B cell (primary cell): ENCODE data around the gene SLC24A4. TPM values are rescaled to one million over a fixed set of nuclear protein-coding genes. Genes with fewer than 3 reads are reported as not detected.

Experiments
- ATAC-seq: fragments of 200-7000 bp; cut with Tn5 transposase; one replicate; pipeline ENCODE4 v1.10.0; 2021; ENCODE audit warnings: low read depth, mild to moderate bottlenecking, moderate number of reproducible peaks, moderate library complexity
- CTCF ChIA-PET: fragments of 350-600 bp; sonication (Branson Sonifier 250); formaldehyde crosslinking; loops from one replicate; lab custom pipeline; 2021; ENCODE audit warnings: antibody characterized with exemption, inconsistent platforms; lab: Charles Lee
- POLR2A ChIA-PET: fragments of 350-600 bp; sonication (Branson Sonifier 250); formaldehyde crosslinking; loops from one replicate; lab custom pipeline; 2021; ENCODE audit warnings: antibody characterized with exemption; lab: Charles Lee
- DNase-seq: peaks from one replicate; pipeline ENCODE4 v3.0.0; 2013
- H2AFZ ChIP-seq: 2 replicates; pipeline ENCODE4 v1.6.1; 2012; ENCODE audit warnings: mild to moderate bottlenecking, low read depth, low read length; ENCODE audit not compliant: insufficient read depth, poor library complexity, severe bottlenecking
- H3K27ac ChIP-seq, 2 donors: 1 replicate in 1 of 2; 2 replicates in 1 of 2; pipeline ENCODE4 v1.5.1; 2012 to 2013; ENCODE audit warnings: low read length in 2 of 2, mild to moderate bottlenecking in 2 of 2, moderate library complexity in 1 of 2
- H3K27me3 ChIP-seq, 4 experiments: fragments of 200-600 bp in 1 of 4; sonication (generic) in 1 of 4; replicated peaks in 1 of 4; 1 replicate in 2 of 4; 2 replicates in 2 of 4; pipeline versions ENCODE4 v1.6.1 to v1.7.0; 2013 to 2016; ENCODE audit warnings: low read length in 3 of 4, mild to moderate bottlenecking in 2 of 4, mixed read lengths in 1 of 4, moderate library complexity in 1 of 4; ENCODE audit not compliant: insufficient read depth in 4 of 4, control insufficient read depth in 3 of 4; ENCODE audit errors: control extremely low read depth in 1 of 4
- H3K36me3 ChIP-seq, 2 experiments: replicated peaks in 1 of 2; 1 replicate in 1 of 2; 2 replicates in 1 of 2; pipeline versions ENCODE4 v1.6.1 to v1.7.1; 2013; ENCODE audit warnings: low read length in 1 of 2; ENCODE audit not compliant: insufficient read depth in 2 of 2, control insufficient read depth in 1 of 2; ENCODE audit errors: control extremely low read depth in 1 of 2, extremely low read depth in 1 of 2
- H3K4me1 ChIP-seq, 2 donors: fragments of 200-600 bp in 1 of 2; sonication (generic) in 1 of 2; 1 replicate in 1 of 2; 2 replicates in 1 of 2; pipeline versions ENCODE4 v1.5.1 to v1.6.1; 2013 to 2017; ENCODE audit warnings: low read length in 2 of 2; ENCODE audit not compliant: control insufficient read depth in 2 of 2, insufficient read depth in 2 of 2
- H3K4me2 ChIP-seq: replicated peaks from 2 replicates; pipeline ENCODE3; 2012; ENCODE audit warnings: mild to moderate bottlenecking, low read depth, low read length; ENCODE audit not compliant: poor library complexity, severe bottlenecking
- H3K4me3 ChIP-seq, 5 experiments: fragments of 200-600 bp in 1 of 5; sonication (generic) in 1 of 5; 1 replicate in 3 of 5; 2 replicates in 2 of 5; pipeline versions ENCODE4 v1.5.1 to v1.7.0; 2011 to 2016; ENCODE audit warnings: low read length in 4 of 5, mild to moderate bottlenecking in 4 of 5, low read depth in 2 of 5, control low read depth in 1 of 5, moderate library complexity in 1 of 5; ENCODE audit not compliant: insufficient read depth in 1 of 5; ENCODE audit errors: control extremely low read depth in 1 of 5, extremely low read depth in 1 of 5
- H3K79me2 ChIP-seq: fragments of 200-600 bp; sonication (generic); one replicate; pipeline ENCODE4 v1.6.0; 2016; ENCODE audit warnings: low read length; ENCODE audit not compliant: control insufficient read depth, insufficient read depth
- H3K9ac ChIP-seq: fragments of 200-600 bp; sonication (generic); 2 replicates; pipeline ENCODE4 v1.6.1; 2017; ENCODE audit warnings: mild to moderate bottlenecking, low read length, moderate library complexity
- H3K9me3 ChIP-seq, 3 donors: one replicate each; pipeline versions ENCODE4 v1.6.1 to v1.7.1; 2013; ENCODE audit warnings: low read length in 2 of 3; ENCODE audit not compliant: control insufficient read depth in 2 of 3, insufficient read depth in 1 of 3; ENCODE audit errors: control extremely low read depth in 1 of 3
- H4K20me1 ChIP-seq: 2 replicates; pipeline ENCODE4 v1.6.0; 2012; ENCODE audit warnings: mild to moderate bottlenecking, low read length; ENCODE audit not compliant: insufficient read depth, control insufficient read depth, poor library complexity, severe bottlenecking
- H3K27ac Mint-ChIP-seq: one replicate; pipeline ENCODE4 v1.8.0; 2021; ENCODE audit warnings: mixed read lengths
- H3K27me3 Mint-ChIP-seq: one replicate; pipeline ENCODE4 v1.8.0; 2021; ENCODE audit warnings: mixed read lengths
- H3K4me1 Mint-ChIP-seq: one replicate; pipeline ENCODE4 v1.8.0; 2021; ENCODE audit warnings: mixed read lengths
- H3K4me3 Mint-ChIP-seq: one replicate; pipeline ENCODE4 v1.8.0; 2021; ENCODE audit warnings: mixed read lengths
- H3K9me3 Mint-ChIP-seq: one replicate; pipeline ENCODE4 v1.8.0; 2022; ENCODE audit warnings: mixed read lengths; ENCODE audit not compliant: insufficient read depth
- EZH2 ChIP-seq: IDR thresholded peaks from 2 replicates; pipeline ENCODE4 v1.6.1; 2012; ENCODE audit warnings: borderline replicate concordance, low read depth, mild to moderate bottlenecking, moderate library complexity, low read length; ENCODE audit not compliant: insufficient read depth, poor library complexity, severe bottlenecking
- WGBS: methylation state at CpG from one replicate; pipeline ENCODE4 v1.1.5; 2013; ENCODE audit warnings: missing lambda C conversion rate; ENCODE audit not compliant: insufficient coverage; 5-methylcytosine and 5-hydroxymethylcytosine counted together
- intact Hi-C: fragments of 100-400 bp; cut with micrococcal nuclease; formaldehyde crosslinking; loops from one replicate; pipeline ENCODE4 v1.10.0; 2022
- polyA plus RNA-seq: library from polyadenylated mRNA; depleted of rRNA; stranded (reverse); fragments of >200 nt; gene quantifications from 2 replicates; pipeline ENCODE4 v1.2.3, GENCODE V29; 2012
- total RNA-seq, 2 donors: library from RNA; stranded (reverse); fragments of 120-200 nt in 1 of 2; gene quantifications; 1 replicate in 1 of 2; 2 replicates in 1 of 2; pipeline versions ENCODE4 v1.2.3 to v1.2.4, GENCODE V29; 2013 to 2022
- TF ChIP-seq, protein P1 (sequence below): fragments of 200-600 bp; IDR thresholded peaks from one replicate; pipeline ENCODE4 v1.8.0; 2022; ENCODE audit warnings: antibody characterized with exemption, mild to moderate bottlenecking

The SLC24A4 gene
- total and polyA plus RNA-seq, 2 donors (not counting 1 experiment from before 2014, with no cell fraction given): 0.19 TPM; not detected in 1

DNA sequence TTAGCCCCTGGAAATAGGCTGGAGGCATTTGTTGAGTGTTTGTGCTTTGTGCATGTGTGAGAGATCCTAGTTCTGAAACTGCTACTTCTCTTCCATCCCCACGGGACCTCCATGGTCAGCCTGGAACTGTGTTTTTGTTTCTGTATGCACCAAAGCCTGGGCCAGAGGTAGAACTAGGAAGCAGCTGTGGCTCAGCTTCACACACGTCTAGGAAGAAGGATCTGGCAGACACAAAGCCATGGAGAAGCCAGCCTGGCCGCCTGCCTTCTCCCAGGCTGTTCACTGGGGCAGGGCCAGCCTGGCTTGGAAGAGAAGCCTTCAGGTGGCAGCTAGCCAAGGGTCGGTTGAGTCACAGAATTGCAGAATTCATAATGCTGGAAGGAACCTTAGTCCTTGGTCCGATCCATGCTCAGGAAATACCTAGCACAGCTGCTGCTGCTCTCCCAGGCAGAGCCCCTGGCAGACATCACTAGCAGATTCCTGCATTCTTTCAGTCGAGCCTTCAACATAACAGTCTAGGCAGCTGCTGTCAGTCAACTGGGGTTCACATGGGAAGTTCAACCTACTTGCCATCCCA, 217.6 kb downstream of the SLC24A4 start:
- Histone ChIP-seq H2AFZ (peak overlapping the region; percentile 1), H3K27me3 (no peaks in the 10 kb centered on the region), H3K36me3 (no peaks in the 10 kb centered on the region), H3K4me1 (peaks cover 32 to 33% of the 10 kb centered on the region in 2 donors), H3K79me2 (peaks cover 32% of the 10 kb centered on the region), H4K20me1 (peaks cover 4% of the 10 kb centered on the region), H3K4me3 (no peak overlapping the region), H3K4me2 (peak overlapping the region; percentile 50), H3K9ac (no peak overlapping the region), H3K27ac (peak overlapping the region in 1 of 2 donors; percentile 21), H3K9me3 (no peaks in the 10 kb centered on the region)
- no peak for TF ChIP-seq EZH2
- TF ChIP-seq, protein P1, sequence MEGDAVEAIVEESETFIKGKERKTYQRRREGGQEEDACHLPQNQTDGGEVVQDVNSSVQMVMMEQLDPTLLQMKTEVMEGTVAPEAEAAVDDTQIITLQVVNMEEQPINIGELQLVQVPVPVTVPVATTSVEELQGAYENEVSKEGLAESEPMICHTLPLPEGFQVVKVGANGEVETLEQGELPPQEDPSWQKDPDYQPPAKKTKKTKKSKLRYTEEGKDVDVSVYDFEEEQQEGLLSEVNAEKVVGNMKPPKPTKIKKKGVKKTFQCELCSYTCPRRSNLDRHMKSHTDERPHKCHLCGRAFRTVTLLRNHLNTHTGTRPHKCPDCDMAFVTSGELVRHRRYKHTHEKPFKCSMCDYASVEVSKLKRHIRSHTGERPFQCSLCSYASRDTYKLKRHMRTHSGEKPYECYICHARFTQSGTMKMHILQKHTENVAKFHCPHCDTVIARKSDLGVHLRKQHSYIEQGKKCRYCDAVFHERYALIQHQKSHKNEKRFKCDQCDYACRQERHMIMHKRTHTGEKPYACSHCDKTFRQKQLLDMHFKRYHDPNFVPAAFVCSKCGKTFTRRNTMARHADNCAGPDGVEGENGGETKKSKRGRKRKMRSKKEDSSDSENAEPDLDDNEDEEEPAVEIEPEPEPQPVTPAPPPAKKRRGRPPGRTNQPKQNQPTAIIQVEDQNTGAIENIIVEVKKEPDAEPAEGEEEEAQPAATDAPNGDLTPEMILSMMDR: no peak
- H3K4me3 Mint-ChIP-seq: no peak overlapping the region
- DNase-seq (no peak), ATAC-seq (no peak)
- intact Hi-C loops: no loop called here
- POLR2A ChIA-PET: interaction anchor here (1.5 kb wide), 1 partner anchor 9 kb away, joined by 5 read pairs; no protein-coding TSS in a partner anchor
- peak overlapping the region; percentile 22 for H3K27ac Mint-ChIP-seq
- CTCF ChIA-PET: interaction anchor here (0.6 kb wide), 1 partner anchor 94 kb away, joined by 4 read pairs; no protein-coding TSS in a partner anchor
- no peaks in the 10 kb centered on the region for H3K27me3 Mint-ChIP-seq
- H3K4me1 Mint-ChIP-seq: peaks cover 46% of the 10 kb centered on the region
- H3K9me3 Mint-ChIP-seq: no peaks in the 10 kb centered on the region
- 39% methylated on average over 5 of the region's 6 CpGs for WGBS

DNA sequence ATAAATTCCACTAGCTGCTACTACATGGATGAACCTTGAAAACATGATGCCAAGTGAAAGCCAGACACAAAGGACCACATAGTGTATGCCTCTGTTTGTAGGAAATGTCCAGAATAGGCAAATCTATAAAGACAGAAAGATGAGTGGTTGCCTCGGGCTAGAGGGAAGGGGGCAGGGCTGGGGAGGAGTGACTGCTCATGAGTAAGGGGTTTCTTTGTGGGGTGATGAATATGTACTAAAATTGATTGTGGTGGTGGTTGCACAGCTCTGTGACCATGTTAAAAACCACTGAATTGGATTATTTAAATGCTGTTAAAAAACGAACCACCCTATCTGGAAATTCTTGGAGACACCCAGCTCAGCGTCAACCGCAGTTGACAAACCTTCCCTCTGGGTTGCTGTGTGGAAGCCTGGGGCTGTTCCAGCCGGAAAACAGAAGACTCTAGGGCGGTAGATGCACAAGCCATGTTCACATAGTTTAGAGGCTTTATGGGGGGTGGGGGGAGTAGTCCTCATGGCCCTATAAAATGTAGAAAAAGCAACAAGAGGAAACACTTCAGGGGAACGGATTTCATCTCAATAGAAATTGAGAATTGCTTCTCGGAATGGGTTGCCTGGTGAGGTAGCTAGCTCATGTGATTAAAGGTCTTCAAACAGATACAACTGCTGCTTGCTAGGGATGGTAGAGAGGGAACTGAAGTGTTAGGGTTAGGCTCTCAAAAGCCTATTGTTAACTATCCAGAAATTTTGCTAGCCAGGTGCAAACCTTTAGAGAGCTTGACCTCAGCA, 220.0 kb downstream of the SLC24A4 start:
- no peak overlapping the region for H3K27ac Mint-ChIP-seq
- H3K4me1 ChIP-seq: peaks cover 30 to 32% of the 10 kb centered on the region in 2 donors
- no peak for ATAC-seq
- CTCF ChIA-PET: no interaction called here
- no peaks in the 10 kb centered on the region for H3K27me3 ChIP-seq
- H3K79me2 ChIP-seq: peaks cover 34% of the 10 kb centered on the region
- POLR2A ChIA-PET: interaction anchor here (0.6 kb wide), 1 partner anchor 175 kb away, joined by 3 read pairs; no protein-coding TSS in a partner anchor
- no peaks in the 10 kb centered on the region for H3K36me3 ChIP-seq
- no peaks in the 10 kb centered on the region for H3K27me3 Mint-ChIP-seq
- no peak overlapping the region for H3K4me3 ChIP-seq
- no peak overlapping the region for H3K4me3 Mint-ChIP-seq
- H3K9me3 ChIP-seq: no peaks in the 10 kb centered on the region
- no peak overlapping the region for H3K27ac ChIP-seq
- no peak for DNase-seq
- intact Hi-C loops: no loop called here
- no peak overlapping the region for H3K9ac ChIP-seq
- no peak overlapping the region for H3K4me2 ChIP-seq
- H3K4me1 Mint-ChIP-seq: peaks cover 38% of the 10 kb centered on the region
- no peaks in the 10 kb centered on the region for H3K9me3 Mint-ChIP-seq
- no peak for TF ChIP-seq EZH2
- TF ChIP-seq, protein P1: no peak
- WGBS: 72% methylated on average over 7 of the region's 8 CpGs
- H4K20me1 ChIP-seq: peaks cover 9% of the 10 kb centered on the region
- no peak overlapping the region for H2AFZ ChIP-seq
